HepG2 (cell line): ENCODE measurements around the gene PEX3. TPM values are rescaled to one million over a fixed set of nuclear protein-coding genes. Genes with fewer than 3 reads are reported as not detected.

Experiments used
- HNF1B ChIP-seq: sonication (generic); formaldehyde crosslinking; IDR thresholded peaks from 2 replicates; pipeline ENCODE4 v1.5.1; 2020; ENCODE audit warnings: mild to moderate bottlenecking, moderate library complexity, missing genetic modification reagents
- HOXD1 ChIP-seq: sonication (generic); formaldehyde crosslinking; IDR thresholded peaks from 2 replicates; pipeline ENCODE4 v1.5.0; 2020; ENCODE audit warnings: missing genetic modification reagents
- IRF9 ChIP-seq: sonication (generic); formaldehyde crosslinking; IDR thresholded peaks from 2 replicates; pipeline ENCODE4 v1.8.0; 2022; ENCODE audit warnings: missing genetic modification reagents, mild to moderate bottlenecking, borderline replicate concordance
- MEIS2 ChIP-seq: sonication (generic); formaldehyde crosslinking; IDR thresholded peaks from 2 replicates; pipeline ENCODE4 v1.9.0; 2021; ENCODE audit warnings: mild to moderate bottlenecking, missing genetic modification reagents
- MXD3 ChIP-seq: IDR thresholded peaks from 2 replicates; pipeline ENCODE4 v1.6.1; 2016; ENCODE audit warnings: mild to moderate bottlenecking, missing biosample characterization, missing genetic modification reagents
- NCOA2 ChIP-seq: sonication (generic); formaldehyde crosslinking; IDR thresholded peaks from 2 replicates; pipeline ENCODE4 v1.8.0; 2022; ENCODE audit warnings: inconsistent platforms
- SMARCC2 ChIP-seq: fragments of 450-650 bp; IDR thresholded peaks from 2 replicates; pipeline ENCODE4 v1.6.1; 2017; ENCODE audit warnings: antibody characterized with exemption, mild to moderate bottlenecking
- THAP7 ChIP-seq: sonication (generic); formaldehyde crosslinking; IDR thresholded peaks from 2 replicates; pipeline ENCODE4 v1.8.1; 2023; ENCODE audit warnings: mild to moderate bottlenecking, missing genetic modification reagents
- TIGD3 ChIP-seq: sonication (generic); formaldehyde crosslinking; IDR thresholded peaks from 2 replicates; pipeline ENCODE4 v1.5.1; 2020; ENCODE audit warnings: mild to moderate bottlenecking, missing genetic modification reagents, borderline replicate concordance
- ZBTB42 ChIP-seq: sonication (generic); formaldehyde crosslinking; IDR thresholded peaks from 2 replicates; pipeline ENCODE4 v1.5.0; 2020; ENCODE audit warnings: mild to moderate bottlenecking, missing genetic modification reagents
- ZC3H13 ChIP-seq: sonication (generic); formaldehyde crosslinking; IDR thresholded peaks from 2 replicates; pipeline ENCODE4 v1.8.1; 2023; ENCODE audit warnings: mild to moderate bottlenecking, missing genetic modification reagents, moderate library complexity
- ZFP36L1 ChIP-seq: sonication (generic); formaldehyde crosslinking; IDR thresholded peaks from 2 replicates; pipeline ENCODE4 v1.8.0; 2022; ENCODE audit warnings: mild to moderate bottlenecking, missing genetic modification reagents, moderate library complexity
- ZGPAT ChIP-seq: IDR thresholded peaks from 2 replicates; pipeline ENCODE4 v1.6.1; 2016; ENCODE audit warnings: mild to moderate bottlenecking
- ZKSCAN8 ChIP-seq: IDR thresholded peaks from 2 replicates; pipeline ENCODE4 v1.6.1; 2016; ENCODE audit warnings: borderline replicate concordance, missing genetic modification reagents, missing compliant biosample characterization
- ZNF12 ChIP-seq: sonication (generic); formaldehyde crosslinking; IDR thresholded peaks from 2 replicates; pipeline ENCODE4 v1.5.0; 2020; ENCODE audit warnings: missing genetic modification reagents
- ZNF143 ChIP-seq: sonication (generic); formaldehyde crosslinking; IDR thresholded peaks from 2 replicates; pipeline ENCODE4 v1.4.0; 2020; ENCODE audit warnings: missing genetic modification reagents
- ZNF317 ChIP-seq: sonication (generic); formaldehyde crosslinking; IDR thresholded peaks from 2 replicates; pipeline ENCODE4 v1.5.0; 2020; ENCODE audit warnings: mild to moderate bottlenecking, missing genetic modification reagents
- ZNF335 ChIP-seq: sonication (generic); formaldehyde crosslinking; IDR thresholded peaks from 2 replicates; pipeline ENCODE4 v1.4.0; 2020; ENCODE audit warnings: missing genetic modification reagents
- ZNF33B ChIP-seq: sonication (generic); formaldehyde crosslinking; IDR thresholded peaks from 2 replicates; pipeline ENCODE4 v1.5.1; 2020; ENCODE audit warnings: mild to moderate bottlenecking, missing genetic modification reagents
- ZNF441 ChIP-seq: sonication (generic); formaldehyde crosslinking; IDR thresholded peaks from 2 replicates; pipeline ENCODE4 v1.7.0; 2021; ENCODE audit warnings: missing genetic modification reagents, borderline replicate concordance
- ZNF607 ChIP-seq: sonication (generic); formaldehyde crosslinking; IDR thresholded peaks from 2 replicates; pipeline ENCODE4 v1.5.1; 2020; ENCODE audit warnings: missing genetic modification reagents, mild to moderate bottlenecking, borderline replicate concordance
- ZNF878 ChIP-seq: sonication (generic); formaldehyde crosslinking; IDR thresholded peaks from 2 replicates; pipeline ENCODE4 v1.8.1; 2023; ENCODE audit warnings: mild to moderate bottlenecking, missing genetic modification reagents, moderate library complexity
- ZNF879 ChIP-seq: sonication (generic); formaldehyde crosslinking; IDR thresholded peaks from 2 replicates; pipeline ENCODE4 v1.8.1; 2023; ENCODE audit warnings: missing genetic modification reagents
- polyA plus RNA-seq, 8 experiments: library from polyadenylated mRNA; depleted of rRNA in 3 of 8; stranded (reverse) in 7 of 8; unstranded in 1 of 8; fragments of >200 nt; fragmentation: Illumina TruSeq in 4 of 8; extraction: Trizol in 4 of 8; gene quantifications; 2 replicates each; pipeline versions ENCODE4 v1.2.1 to v1.2.3, GENCODE V29; 2011 to 2016; ENCODE audit warnings: low read depth in 4 of 8, missing spikeins in 1 of 8, mixed read lengths in 1 of 8; ENCODE audit not compliant: insufficient read depth in 1 of 8
- total RNA-seq, 5 experiments: library from RNA; depleted of rRNA; stranded (reverse); fragments of >200 nt; fragmentation: Illumina TruSeq; extraction: Trizol; gene quantifications; 2 replicates each; pipeline ENCODE4 v1.2.3, GENCODE V29; 2016; ENCODE audit warnings: low read depth in 1 of 5

The PEX3 gene
- total and polyA plus RNA-seq, 2 of the 13 experiments (the other 11 are each of a cell fraction or from before 2014, with no cell fraction given): 30.9 to 40.8 TPM

- peak; percentile 95 for TF ChIP-seq ZGPAT (CRISPR knock-in tag)
- TF ChIP-seq MXD3: peak; percentile 94
- TF ChIP-seq ZNF878 (CRISPR knock-in tag): peak; percentile 85; the same call in 1 of the 2 replicates
- peak; percentile 93 for TF ChIP-seq TIGD3 (CRISPR knock-in tag)
- TF ChIP-seq ZNF12 (CRISPR knock-in tag): no peak
- TF ChIP-seq HNF1B: peak; percentile 56; the same call in 1 of the 2 replicates
- TF ChIP-seq ZNF335 (CRISPR knock-in tag): peak; percentile 49; the same call in 1 of the 2 replicates
- TF ChIP-seq SMARCC2: no peak
- peak; percentile 49 for TF ChIP-seq ZNF143 (CRISPR knock-in tag)
- TF ChIP-seq THAP7 (CRISPR knock-in tag): peak; percentile 71; the same call in 1 of the 2 replicates
- no peak; the same call in 1 of the 2 replicates for TF ChIP-seq ZNF441 (CRISPR knock-in tag)
- TF ChIP-seq ZFP36L1 (CRISPR knock-in tag): peak; percentile 25; the same call in 1 of the 2 replicates
- TF ChIP-seq ZNF33B: peak; percentile 92; the same call in 1 of the 2 replicates
- TF ChIP-seq HOXD1 (CRISPR knock-in tag): peak; percentile 89; the same call in 1 of the 2 replicates
- peak; percentile 95 for TF ChIP-seq ZNF879 (CRISPR knock-in tag)
- peak; percentile 77 for TF ChIP-seq ZC3H13 (CRISPR knock-in tag)
- TF ChIP-seq ZBTB42 (CRISPR knock-in tag): peak; percentile 95; the same call in 1 of the 2 replicates
- TF ChIP-seq NCOA2 (CRISPR knock-in tag): peak; percentile 62
- TF ChIP-seq ZKSCAN8 (CRISPR knock-in tag): no peak; the same call in 1 of the 2 replicates
- no peak; the same call in 1 of the 2 replicates for TF ChIP-seq ZNF317 (CRISPR knock-in tag)
- TF ChIP-seq ZNF607: peak; percentile 90
- TF ChIP-seq MEIS2 (CRISPR knock-in tag): peak; percentile 83
- peak; percentile 98 for TF ChIP-seq IRF9 (CRISPR knock-in tag)
These were observed 60.6 kb downstream of the PEX3 start, which contains the start of gene FUCA2 (continued) for GRCh38 chr6:143510991-143511891.
